HCT116 (cell line): ENCODE results near the gene KRTCAP2. TPM values are rescaled to one million over a fixed set of nuclear protein-coding genes. Genes with fewer than 3 reads are reported as not detected.
"Not testable (repeated sequence)": the region's sequence is repeated elsewhere in the genome, so short reads cannot be mapped to it uniquely, and the experiment has no call there.

Experiments
- ATAC-seq: fragments of 200-7000 bp; cut with Tn5 transposase; 2 replicates; pipeline ENCODE4 v1.9.1; 2020; ENCODE audit warnings: mild to moderate bottlenecking, moderate library complexity
- BruUV-seq: library from RNA; stranded (reverse); fragments of 400-500 nt; replicated peaks from 2 replicates; lab custom pipeline; 2021; lab: Mats Ljungman, UMichigan
- CTCF ChIA-PET: fragments of 300-600 bp; sonication (Branson Sonifier 250); formaldehyde crosslinking; loops from one replicate; lab custom pipeline; 2021; ENCODE audit warnings: antibody characterized with exemption; lab: Charles Lee
- POLR2A ChIA-PET: fragments of 300-600, 350-600 bp; sonication (Branson Sonifier 250); formaldehyde crosslinking; loops from one replicate; lab custom pipeline; 2021; ENCODE audit warnings: antibody characterized with exemption; lab: Charles Lee
- RAD21 ChIA-PET, 2 experiments: fragments of 300-600 bp; sonication (Branson Sonifier 250); formaldehyde crosslinking; loops; one replicate each; lab custom pipeline; 2023; ENCODE audit warnings: low total read pairs in 2 of 2; ENCODE audit not compliant: uncharacterized antibody in 2 of 2, unreplicated experiment in 2 of 2, low non-redundant PET in 1 of 2; lab: Charles Lee
- DNase-seq: peaks from one replicate; pipeline ENCODE4 v3.0.0-alpha.2; 2010; ENCODE audit warnings: low read depth, low spot score
- H2AFZ ChIP-seq: fragments of 200-600 bp; shearing (Covaris generic), sonication (generic); 2 replicates; pipeline ENCODE4 v1.6.1; 2017; ENCODE audit warnings: low read depth, mixed run types, mixed read lengths, antibody characterized with exemption, low read length; ENCODE audit not compliant: poor library complexity, severe bottlenecking
- H3K27ac ChIP-seq: 2 replicates; pipeline ENCODE4 v1.5.1; 2012; ENCODE audit warnings: low read depth, low read length
- H3K27me3 ChIP-seq: fragments of 200-600 bp; sonication (generic); 2 replicates; pipeline ENCODE4 v1.6.1; 2016; ENCODE audit warnings: mixed run types, low read length, mixed read lengths; ENCODE audit not compliant: insufficient read depth
- H3K36me3 ChIP-seq, 2 experiments: fragments of 200-500 bp in 1 of 2; fragments of 200-600 bp in 1 of 2; sonication (Bioruptor generic) in 1 of 2; sonication (generic) in 1 of 2; 2 replicates each; pipeline versions ENCODE4 v1.5.1 to v1.6.1; 2014 to 2016; ENCODE audit warnings: low read length in 2 of 2, inconsistent platforms in 1 of 2, mixed read lengths in 1 of 2, mixed run types in 1 of 2; ENCODE audit not compliant: insufficient read depth in 2 of 2, control insufficient read depth in 1 of 2
- H3K4me1 ChIP-seq, 2 experiments: fragments of 200-600 bp in 1 of 2; sonication (generic) in 1 of 2; 2 replicates each; pipeline versions ENCODE4 v1.5.1 to v1.6.1; 2012 to 2017; ENCODE audit warnings: low read length in 2 of 2, inconsistent platforms in 1 of 2, mild to moderate bottlenecking in 1 of 2, mixed read lengths in 1 of 2, mixed run types in 1 of 2, moderate library complexity in 1 of 2; ENCODE audit not compliant: insufficient read depth in 2 of 2, control insufficient read depth in 1 of 2
- H3K4me2 ChIP-seq: fragments of 200-600 bp; sonication (generic); 2 replicates; pipeline ENCODE4 v1.6.1; 2017; ENCODE audit warnings: mixed run types, low read length, mixed read lengths
- H3K4me3 ChIP-seq, 2 experiments: fragments of 200-600 bp in 1 of 2; sonication (generic) in 1 of 2; replicated peaks in 1 of 2; 2 replicates each; pipeline ENCODE4 v1.5.1; 2011 to 2016; ENCODE audit warnings: low read length in 2 of 2, control low read depth in 1 of 2, low read depth in 1 of 2, mild to moderate bottlenecking in 1 of 2, mixed read lengths in 1 of 2, mixed run types in 1 of 2
- H3K79me2 ChIP-seq: fragments of 200-600 bp; sonication (generic); 2 replicates; pipeline ENCODE4 v1.6.1; 2017; ENCODE audit warnings: mild to moderate bottlenecking, mixed run types, low read length, moderate library complexity, mixed read lengths; ENCODE audit not compliant: insufficient read depth
- H3K9ac ChIP-seq: fragments of 200-600 bp; sonication (generic); 2 replicates; pipeline ENCODE4 v1.6.1; 2016; ENCODE audit warnings: low read length, mixed read lengths
- H3K9me2 ChIP-seq: fragments of 200-600 bp; sonication (generic), shearing (Covaris generic); 2 replicates; pipeline ENCODE4 v1.6.1; 2017; ENCODE audit warnings: mixed run types, mild to moderate bottlenecking, moderate library complexity; ENCODE audit not compliant: insufficient read depth
- H3K9me3 ChIP-seq, 2 experiments: fragments of 200-500 bp in 1 of 2; fragments of 200-600 bp in 1 of 2; sonication (Bioruptor generic) in 1 of 2; sonication (generic) in 1 of 2; 2 replicates each; pipeline ENCODE4 v1.6.1; 2014 to 2017; ENCODE audit warnings: low read length in 2 of 2, mixed read lengths in 2 of 2, inconsistent platforms in 1 of 2, low read depth in 1 of 2, mild to moderate bottlenecking in 1 of 2, mixed run types in 1 of 2, moderate library complexity in 1 of 2; ENCODE audit not compliant: control insufficient read depth in 1 of 2, insufficient read depth in 1 of 2
- H4K20me1 ChIP-seq: fragments of 200-600 bp; sonication (generic), shearing (Covaris generic); 2 replicates; pipeline ENCODE4 v1.6.1; 2017; ENCODE audit warnings: mixed run types, mild to moderate bottlenecking, moderate library complexity; ENCODE audit not compliant: insufficient read depth
- ATF3 ChIP-seq: IDR thresholded peaks from 2 replicates; pipeline ENCODE4 v1.6.1; 2012
- CBX3 ChIP-seq: IDR thresholded peaks from 2 replicates; pipeline ENCODE4 v1.6.1; 2012; ENCODE audit warnings: low read depth
- ELF1 ChIP-seq: IDR thresholded peaks from 2 replicates; pipeline ENCODE4 v1.6.1; 2012; ENCODE audit warnings: low read depth, borderline replicate concordance
- JUND ChIP-seq: IDR thresholded peaks from 2 replicates; pipeline ENCODE4 v1.6.1; 2012
- MAX ChIP-seq: IDR thresholded peaks from 2 replicates; pipeline ENCODE4 v1.6.1; 2012
- POLR2AphosphoS5 ChIP-seq: IDR thresholded peaks from 2 replicates; pipeline ENCODE4 v1.6.1; 2011; ENCODE audit warnings: mild to moderate bottlenecking, low read depth, low read length, moderate library complexity
- RAD21 ChIP-seq: IDR thresholded peaks from 2 replicates; pipeline ENCODE4 v1.6.1; 2012; ENCODE audit warnings: low read depth, mild to moderate bottlenecking
- SIN3A ChIP-seq: IDR thresholded peaks from 2 replicates; pipeline ENCODE4 v1.6.1; 2012; ENCODE audit warnings: low read depth
- TCF7L2 ChIP-seq: IDR thresholded peaks from 2 replicates; pipeline ENCODE4 v1.7.0; 2011; ENCODE audit warnings: borderline replicate concordance, inconsistent platforms; ENCODE audit not compliant: insufficient read depth, insufficient read length; ENCODE audit errors: extremely low read depth
- intact Hi-C: fragments of 100-400 bp; cut with micrococcal nuclease; formaldehyde crosslinking; loops from 2 replicates; pipeline ENCODE4 v1.10.0; 2022
- total RNA-seq: library from RNA; stranded (reverse); gene quantifications from one replicate; pipeline ENCODE4 v1.2.1, GENCODE V29; 2021; ENCODE audit not compliant: unreplicated experiment

KRTCAP2 gene
- total RNA-seq, 1 experiment from 2014 or later, result 143 TPM

- H3K9me3 ChIP-seq, CTCF ChIA-PET, H3K4me3 ChIP-seq, DNase-seq, ATAC-seq, H3K9ac ChIP-seq, H3K27me3 ChIP-seq, H3K9me2 ChIP-seq, RAD21 ChIA-PET, BruUV-seq, H2AFZ ChIP-seq, POLR2A ChIA-PET, H3K27ac ChIP-seq, intact Hi-C loops, H3K4me2 ChIP-seq, H3K36me3 ChIP-seq, H4K20me1 ChIP-seq, H3K79me2 ChIP-seq: not testable (repeated sequence)
- H3K4me1 ChIP-seq, result peaks cover 7 to 27% of the 10 kb centered on the region in 2 experiments; a peak in 3 of 4 replicates
Measured at GRCh38 chr1:155189926-155190325, 16.8 kb upstream of the KRTCAP2 start.

GRCh38 chr1:155188268-155188667 is 15.2 kb upstream of the KRTCAP2 start:
- no peak overlapping the region for H3K4me3 ChIP-seq
- no peaks in the 10 kb centered on the region for H3K9me3 ChIP-seq
- no peak for DNase-seq
- no peaks in the 10 kb centered on the region for H3K36me3 ChIP-seq
- H3K79me2 ChIP-seq, result no peaks in the 10 kb centered on the region
- ATAC-seq, result no peak
- H3K9me2 ChIP-seq, result no peaks in the 10 kb centered on the region
- no peak overlapping the region for H3K4me2 ChIP-seq
- no peak overlapping the region for H3K9ac ChIP-seq
- ChIA-PET RAD21 (no interaction called here), CTCF (no interaction called here), POLR2A (no interaction called here)
- peaks cover 7 to 12% of the 10 kb centered on the region in 2 experiments; a peak in 3 of 4 replicates for H3K4me1 ChIP-seq
- no peak overlapping the region for H2AFZ ChIP-seq
- H3K27ac ChIP-seq, result no peak overlapping the region
- no TSS peak for BruUV-seq
- no peaks in the 10 kb centered on the region for H3K27me3 ChIP-seq
- intact Hi-C loops, result no loop called here
- no peaks in the 10 kb centered on the region for H4K20me1 ChIP-seq
- TF ChIP-seq ELF1 (no peak), MAX (no peak), CBX3 (no peak), SIN3A (no peak), RAD21 (no peak), ATF3 (no peak), TCF7L2 (no peak), JUND (no peak), POLR2AphosphoS5 (no peak)
